H9 (cell line): ENCODE results near the gene TMEM117. TPM values are rescaled to one million over a fixed set of nuclear protein-coding genes. Genes with fewer than 3 reads are reported as not detected.

Source experiments
- DNase-seq: peaks from one replicate; pipeline ENCODE4 v3.0.0-alpha.2; 2017
- H2AFZ ChIP-seq: one replicate; pipeline ENCODE4 v1.6.1; 2013; ENCODE audit warnings: mild to moderate bottlenecking, low read length, control low read depth, moderate library complexity
- H2AK5ac ChIP-seq: 2 replicates; pipeline ENCODE4 v1.6.1; 2013; ENCODE audit warnings: low read length, control low read depth, mixed read lengths; ENCODE audit not compliant: insufficient read length
- H2BK120ac ChIP-seq: one replicate; pipeline ENCODE4 v1.6.1; 2013; ENCODE audit warnings: low read depth, mild to moderate bottlenecking, low read length, control low read depth, inconsistent platforms; ENCODE audit not compliant: poor library complexity, severe bottlenecking
- H2BK12ac ChIP-seq: 2 replicates; pipeline ENCODE4 v1.6.1; 2013; ENCODE audit warnings: low read length, control low read depth, mixed read lengths, low read depth; ENCODE audit not compliant: insufficient read length
- H2BK15ac ChIP-seq: 2 replicates; pipeline ENCODE4 v1.6.1; 2013; ENCODE audit warnings: low read depth, low read length, control low read depth
- H2BK20ac ChIP-seq: one replicate; pipeline ENCODE4 v1.6.1; 2013; ENCODE audit warnings: low read depth, mild to moderate bottlenecking, low read length, control low read depth, inconsistent platforms; ENCODE audit not compliant: poor library complexity, severe bottlenecking
- H2BK5ac ChIP-seq: 2 replicates; pipeline ENCODE4 v1.6.1; 2013; ENCODE audit warnings: low read length, control low read depth, mixed read lengths; ENCODE audit not compliant: insufficient read length
- H3K14ac ChIP-seq: 2 replicates; pipeline ENCODE4 v1.6.1; 2013; ENCODE audit warnings: low read length, control low read depth; ENCODE audit not compliant: insufficient read depth
- H3K18ac ChIP-seq: 2 replicates; pipeline ENCODE4 v1.6.1; 2013; ENCODE audit warnings: low read depth, mild to moderate bottlenecking, mixed read lengths, low read length, control low read depth; ENCODE audit not compliant: insufficient read length
- H3K23ac ChIP-seq: 2 replicates; pipeline ENCODE4 v1.6.1; 2013; ENCODE audit warnings: low read length, control low read depth, mixed read lengths, low read depth; ENCODE audit not compliant: insufficient read length
- H3K23me2 ChIP-seq: 2 replicates; pipeline ENCODE4 v1.6.1; 2013; ENCODE audit warnings: low read depth, mild to moderate bottlenecking, mixed read lengths, low read length, control low read depth; ENCODE audit not compliant: insufficient read length, poor library complexity, severe bottlenecking
- H3K27ac ChIP-seq: 2 replicates; pipeline ENCODE4 v1.5.1; 2013; ENCODE audit warnings: low read length, control low read depth, mixed read lengths, low read depth; ENCODE audit not compliant: insufficient read length
- H3K27me3 ChIP-seq: 2 replicates; pipeline ENCODE4 v1.6.1; 2013; ENCODE audit warnings: low read length, control low read depth, inconsistent platforms; ENCODE audit not compliant: insufficient read depth
- H3K4ac ChIP-seq: 2 replicates; pipeline ENCODE4 v1.6.1; 2013; ENCODE audit warnings: low read depth, mild to moderate bottlenecking, control low read depth, inconsistent platforms, low read length, moderate library complexity
- H3K4me1 ChIP-seq: 2 replicates; pipeline ENCODE4 v1.6.1; 2013; ENCODE audit warnings: low read length, control low read depth, inconsistent platforms; ENCODE audit not compliant: insufficient read depth
- H3K4me2 ChIP-seq: 2 replicates; pipeline ENCODE4 v1.6.1; 2013; ENCODE audit warnings: low read length, control low read depth, mixed read lengths; ENCODE audit not compliant: insufficient read length, insufficient read depth
- H3K56ac ChIP-seq: 2 replicates; pipeline ENCODE4 v1.6.1; 2013; ENCODE audit warnings: low read depth, mild to moderate bottlenecking, mixed read lengths, low read length, control low read depth; ENCODE audit not compliant: insufficient read length
- H3K79me1 ChIP-seq: 2 replicates; pipeline ENCODE4 v1.6.1; 2013; ENCODE audit warnings: low read depth, mild to moderate bottlenecking, moderate library complexity, low read length, control low read depth, inconsistent platforms; ENCODE audit not compliant: insufficient read depth, poor library complexity, severe bottlenecking
- H3K79me2 ChIP-seq: 2 replicates; pipeline ENCODE4 v1.6.1; 2013; ENCODE audit warnings: low read length, control low read depth, inconsistent platforms; ENCODE audit not compliant: insufficient read depth
- H3K9ac ChIP-seq: 2 replicates; pipeline ENCODE4 v1.6.1; 2013; ENCODE audit warnings: low read length, control low read depth, mixed read lengths; ENCODE audit not compliant: insufficient read length; ENCODE audit errors: extremely low read depth
- H3K9me3 ChIP-seq: one replicate; pipeline ENCODE4 v1.6.1; 2013; ENCODE audit warnings: low read depth, low read length, inconsistent platforms; ENCODE audit not compliant: control insufficient read depth
- H3T11ph ChIP-seq: one replicate; pipeline ENCODE4 v1.6.1; 2013; ENCODE audit warnings: mild to moderate bottlenecking, low read length, control low read depth, inconsistent platforms
- H4K20me1 ChIP-seq: one replicate; pipeline ENCODE4 v1.6.1; 2013; ENCODE audit not compliant: control insufficient read depth, insufficient read length, insufficient read depth
- H4K5ac ChIP-seq: 2 replicates; pipeline ENCODE4 v1.6.1; 2013; ENCODE audit warnings: low read depth, mild to moderate bottlenecking, mixed read lengths, low read length, control low read depth; ENCODE audit not compliant: insufficient read length
- H4K8ac ChIP-seq: replicated peaks from 2 replicates; pipeline ENCODE4 v1.6.1; 2013; ENCODE audit warnings: low read length, control low read depth, mixed read lengths, low read depth; ENCODE audit not compliant: insufficient read length
- H4K91ac ChIP-seq: 2 replicates; pipeline ENCODE4 v1.6.1; 2013; ENCODE audit warnings: low read depth, mild to moderate bottlenecking, moderate library complexity, mixed read lengths, low read length, control low read depth; ENCODE audit not compliant: insufficient read length
- H3K27ac Mint-ChIP-seq, 3 experiments: 2 replicates in 2 of 3; 3 replicates in 1 of 3; pipeline ENCODE4 v1.8.0; 2020 to 2021; ENCODE audit warnings: mixed read lengths in 3 of 3, mild to moderate bottlenecking in 1 of 3, moderate library complexity in 1 of 3
- H3K27me3 Mint-ChIP-seq: 2 replicates; pipeline ENCODE4 v1.8.0; 2021; ENCODE audit warnings: low read depth, mild to moderate bottlenecking, moderate library complexity, mixed read lengths
- H3K36me3 Mint-ChIP-seq, 3 experiments: 2 replicates in 2 of 3; 3 replicates in 1 of 3; pipeline ENCODE4 v1.8.0; 2020 to 2021; ENCODE audit warnings: low read depth in 3 of 3, mixed read lengths in 3 of 3; ENCODE audit not compliant: insufficient read depth in 1 of 3
- H3K4me1 Mint-ChIP-seq, 2 experiments: 2 replicates each; pipeline ENCODE4 v1.8.0; 2020; ENCODE audit warnings: mixed read lengths in 2 of 2
- H3K4me3 Mint-ChIP-seq, 2 experiments: 2 replicates in 1 of 2; 3 replicates in 1 of 2; pipeline ENCODE4 v1.8.0; 2020 to 2021; ENCODE audit warnings: mild to moderate bottlenecking in 2 of 2, mixed read lengths in 2 of 2, moderate library complexity in 1 of 2
- H3K9me3 Mint-ChIP-seq, 2 experiments: 2 replicates in 1 of 2; 3 replicates in 1 of 2; pipeline ENCODE4 v1.8.0; 2020; ENCODE audit warnings: mild to moderate bottlenecking in 2 of 2, mixed read lengths in 2 of 2, moderate library complexity in 1 of 2
- WGBS: extraction: QIAGEN DNeasy Blood & Tissue Kit; methylation state at CpG from one replicate; pipeline ENCODE4 v1.1.7; 2013; ENCODE audit warnings: missing lambda C conversion rate, low lambda C conversion rate, mixed read lengths; ENCODE audit not compliant: insufficient read length; ENCODE audit errors: extremely low coverage; 5-methylcytosine and 5-hydroxymethylcytosine counted together
- total RNA-seq: library from RNA; stranded (reverse); gene quantifications from 2 replicates; pipeline ENCODE4 v1.2.1, GENCODE V29; 2021
- TF ChIP-seq, protein P1 (sequence below): fragments of 200-600 bp; sonication (generic); conservative IDR thresholded peaks from 3 replicates; pipeline ENCODE4 v1.8.0; 2021; ENCODE audit warnings: antibody characterized with exemption, mild to moderate bottlenecking

Gene TMEM117
- total RNA-seq, 1 experiment from 2014 or later, result 1.7 TPM

DNA sequence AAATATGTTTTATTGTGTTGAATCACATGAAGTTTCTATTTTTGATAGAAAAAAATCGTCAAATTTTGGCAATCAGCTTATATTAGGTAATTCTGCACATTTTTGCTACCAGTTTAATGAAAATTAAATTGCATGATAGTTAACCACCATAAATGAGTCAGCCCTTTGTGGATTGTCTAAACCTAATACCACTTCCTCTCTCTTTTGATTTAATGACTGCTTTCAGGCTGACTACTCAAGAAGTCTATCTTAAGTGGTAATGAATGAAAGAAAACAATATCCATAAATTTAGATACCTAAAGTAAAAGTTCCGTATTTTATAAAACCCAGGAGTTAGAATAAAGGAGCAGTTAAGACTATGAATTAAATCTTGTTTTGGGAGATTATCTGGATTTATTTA is 450.5 kb downstream of the TMEM117 start:
- Mint-ChIP-seq H3K36me3 (no peaks in the 10 kb centered on the region), H3K27ac (no peak overlapping the region), H3K9me3 (peaks cover 0 to 4% of the 10 kb centered on the region in 2 experiments; a peak in 2 of 5 replicates), H3K4me3 (no peak overlapping the region), H3K27me3 (no peaks in the 10 kb centered on the region), H3K4me1 (no peaks in the 10 kb centered on the region)
- no peak overlapping the region for H3K18ac ChIP-seq
- no peaks in the 10 kb centered on the region for H4K20me1 ChIP-seq
- H3K4me1 ChIP-seq, result no peaks in the 10 kb centered on the region
- H4K5ac ChIP-seq, result no peak overlapping the region
- no peak overlapping the region for H4K8ac ChIP-seq
- H4K91ac ChIP-seq, result no peak overlapping the region
- no peaks in the 10 kb centered on the region for H3K23me2 ChIP-seq
- H2BK5ac ChIP-seq, result no peak overlapping the region
- H3K23ac ChIP-seq, result no peak overlapping the region
- no peaks in the 10 kb centered on the region for H3K9me3 ChIP-seq
- no peak overlapping the region for H2AFZ ChIP-seq
- H3K14ac ChIP-seq, result no peak overlapping the region
- no peaks in the 10 kb centered on the region for H3K79me2 ChIP-seq
- no peak overlapping the region for H2BK20ac ChIP-seq
- no peak overlapping the region for H3K9ac ChIP-seq
- H3K56ac ChIP-seq, result no peak overlapping the region
- no peak for DNase-seq
- no peaks in the 10 kb centered on the region for H3K79me1 ChIP-seq
- no peak overlapping the region for H2BK12ac ChIP-seq
- TF ChIP-seq, protein P1, sequence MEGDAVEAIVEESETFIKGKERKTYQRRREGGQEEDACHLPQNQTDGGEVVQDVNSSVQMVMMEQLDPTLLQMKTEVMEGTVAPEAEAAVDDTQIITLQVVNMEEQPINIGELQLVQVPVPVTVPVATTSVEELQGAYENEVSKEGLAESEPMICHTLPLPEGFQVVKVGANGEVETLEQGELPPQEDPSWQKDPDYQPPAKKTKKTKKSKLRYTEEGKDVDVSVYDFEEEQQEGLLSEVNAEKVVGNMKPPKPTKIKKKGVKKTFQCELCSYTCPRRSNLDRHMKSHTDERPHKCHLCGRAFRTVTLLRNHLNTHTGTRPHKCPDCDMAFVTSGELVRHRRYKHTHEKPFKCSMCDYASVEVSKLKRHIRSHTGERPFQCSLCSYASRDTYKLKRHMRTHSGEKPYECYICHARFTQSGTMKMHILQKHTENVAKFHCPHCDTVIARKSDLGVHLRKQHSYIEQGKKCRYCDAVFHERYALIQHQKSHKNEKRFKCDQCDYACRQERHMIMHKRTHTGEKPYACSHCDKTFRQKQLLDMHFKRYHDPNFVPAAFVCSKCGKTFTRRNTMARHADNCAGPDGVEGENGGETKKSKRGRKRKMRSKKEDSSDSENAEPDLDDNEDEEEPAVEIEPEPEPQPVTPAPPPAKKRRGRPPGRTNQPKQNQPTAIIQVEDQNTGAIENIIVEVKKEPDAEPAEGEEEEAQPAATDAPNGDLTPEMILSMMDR, result no peak
- H2BK15ac ChIP-seq, result no peak overlapping the region
- H3K27me3 ChIP-seq, result no peaks in the 10 kb centered on the region
- no CpG with 5 or more reads among the region's 2 CpGs for WGBS
- H3T11ph ChIP-seq, result no peak overlapping the region
- no peak overlapping the region for H3K4ac ChIP-seq
- no peak overlapping the region for H3K27ac ChIP-seq
- H3K4me2 ChIP-seq, result no peak overlapping the region
- no peak overlapping the region for H2AK5ac ChIP-seq
- no peak overlapping the region for H2BK120ac ChIP-seq
